ENCODE results near the gene MTMR6. TPM values are rescaled to one million over a fixed set of nuclear protein-coding genes. Genes with fewer than 3 reads are reported as not detected.

MTMR6 gene
- total RNA-seq, result 10 to 100 TPM; 17.5 to 25.1 (median 21.7) TPM

DNA sequence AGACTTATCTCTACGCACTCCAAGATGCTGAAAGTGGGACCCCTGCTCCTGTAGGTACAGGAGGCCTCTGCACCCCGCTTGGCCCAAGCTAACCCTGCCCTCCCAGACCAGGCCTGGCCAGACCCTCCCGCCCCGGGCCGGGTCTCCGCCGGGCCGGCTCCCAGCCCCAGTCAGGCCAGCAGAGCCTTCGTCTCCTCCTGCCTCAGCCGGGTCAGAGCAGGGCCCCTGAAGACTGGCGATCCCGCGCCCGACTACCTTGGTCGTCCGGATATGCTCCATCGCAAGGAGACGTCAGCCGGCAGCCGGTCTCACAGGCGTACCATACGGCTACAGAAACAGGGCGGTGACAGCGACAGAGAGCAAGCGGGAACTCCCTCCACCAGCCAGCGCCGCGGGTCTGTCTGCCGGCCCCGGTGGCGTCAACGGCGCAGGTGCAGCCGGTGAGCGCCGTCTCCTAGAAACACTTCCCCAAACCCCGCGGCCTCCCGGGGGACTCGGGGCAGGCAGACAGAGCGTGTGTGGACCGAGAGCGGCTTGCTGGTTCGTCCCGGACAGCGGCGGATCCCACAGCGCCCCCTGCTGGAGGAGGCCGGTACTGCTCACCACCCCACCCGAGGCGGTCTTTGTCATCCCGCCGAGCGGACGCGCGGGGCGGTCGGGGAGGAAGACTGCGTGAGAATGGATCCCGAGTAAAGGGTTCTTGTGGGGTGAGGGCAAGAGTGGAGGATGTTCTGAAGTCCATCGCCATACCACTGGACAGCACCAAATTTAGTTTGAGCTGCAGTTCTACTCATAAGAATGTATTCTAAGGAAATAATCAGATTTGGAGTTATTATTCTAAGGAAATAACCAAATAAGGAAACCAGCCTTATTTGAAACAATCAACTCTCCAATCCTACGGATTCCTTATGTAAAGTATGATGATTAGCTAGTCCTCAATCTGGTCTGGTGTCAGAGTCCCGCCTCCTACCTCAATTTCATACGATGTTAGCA, at the start of gene MTMR6:
MTMR6 (minus strand) TSS at position 520 of the 993 bp plus-strand sequence; CDS start at position 279, 241 bp downstream.
- ATAC-seq, result peak; percentile 93 to 96

DNA sequence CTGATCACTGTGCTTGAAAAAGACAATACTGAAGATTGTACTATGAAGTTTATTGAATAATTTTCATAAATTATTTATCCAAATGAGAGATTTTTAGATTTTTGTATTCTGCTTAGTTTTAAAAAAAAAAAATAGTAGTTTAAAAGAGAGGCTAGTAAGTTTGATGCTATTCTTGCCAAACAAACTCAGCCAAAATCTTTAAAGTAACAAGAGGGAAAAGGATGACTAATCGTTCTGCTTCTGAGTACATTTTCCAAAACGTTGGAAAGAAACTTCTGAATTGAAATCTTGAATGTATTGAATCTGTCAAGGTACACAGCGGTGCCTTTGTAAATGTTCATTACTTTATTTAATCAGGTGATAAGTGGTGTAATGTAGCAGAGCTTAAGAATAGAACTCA, 48.6 kb upstream of the MTMR6 start:
- Histone ChIP-seq H3K36me3 (peaks cover 0 to 49% of the 10 kb centered on the region in 2 donors), H3K27ac (no peak overlapping the region), H3K4me1 (no peaks in the 10 kb centered on the region), H3K4me3 (no peak overlapping the region), H3K27me3 (no peaks in the 10 kb centered on the region), H3K9me3 (no peaks in the 10 kb centered on the region)
- TF ChIP-seq, protein P1, sequence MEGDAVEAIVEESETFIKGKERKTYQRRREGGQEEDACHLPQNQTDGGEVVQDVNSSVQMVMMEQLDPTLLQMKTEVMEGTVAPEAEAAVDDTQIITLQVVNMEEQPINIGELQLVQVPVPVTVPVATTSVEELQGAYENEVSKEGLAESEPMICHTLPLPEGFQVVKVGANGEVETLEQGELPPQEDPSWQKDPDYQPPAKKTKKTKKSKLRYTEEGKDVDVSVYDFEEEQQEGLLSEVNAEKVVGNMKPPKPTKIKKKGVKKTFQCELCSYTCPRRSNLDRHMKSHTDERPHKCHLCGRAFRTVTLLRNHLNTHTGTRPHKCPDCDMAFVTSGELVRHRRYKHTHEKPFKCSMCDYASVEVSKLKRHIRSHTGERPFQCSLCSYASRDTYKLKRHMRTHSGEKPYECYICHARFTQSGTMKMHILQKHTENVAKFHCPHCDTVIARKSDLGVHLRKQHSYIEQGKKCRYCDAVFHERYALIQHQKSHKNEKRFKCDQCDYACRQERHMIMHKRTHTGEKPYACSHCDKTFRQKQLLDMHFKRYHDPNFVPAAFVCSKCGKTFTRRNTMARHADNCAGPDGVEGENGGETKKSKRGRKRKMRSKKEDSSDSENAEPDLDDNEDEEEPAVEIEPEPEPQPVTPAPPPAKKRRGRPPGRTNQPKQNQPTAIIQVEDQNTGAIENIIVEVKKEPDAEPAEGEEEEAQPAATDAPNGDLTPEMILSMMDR (IDR thresholded peaks at IDR 0.05 in 4 of 5, conservative IDR thresholded peaks at IDR 0.05 in 1 of 5), result no peak
- no peak for TF ChIP-seq POLR2A (IDR thresholded peaks at IDR 0.05)
- DNase-seq (no peak), ATAC-seq (no peak)
- intact Hi-C loops (cut with DNase I; ENCODE audit: low total_unique reads) (no loop called here), in situ Hi-C loops (cut with MboI; ENCODE audit: low sequenced_read_pairs in 4 of 4) (no loop called here)

More for the DNA sequence above, at the start of gene MTMR6:
- intact Hi-C loops (cut with DNase I; ENCODE audit: low total_unique reads), result loop anchor here (1.0 to 10.0 kb wide), 3 partner anchors 14 to 1885 kb away; partner anchors contain the start of genes NUP58 and USP12
- in situ Hi-C loops (cut with MboI; ENCODE audit: low sequenced_read_pairs in 4 of 4), result no loop called here
- peaks cover 0 to 4% (median 0%) of the 10 kb centered on the region in 3 donors for H3K27me3 ChIP-seq
- peaks cover 11 to 17% of the 10 kb centered on the region in 2 donors for H3K4me1 ChIP-seq
- DNase-seq, result peak; percentile 80 to 87
- no peaks in the 10 kb centered on the region for H3K36me3 ChIP-seq
- H3K27ac ChIP-seq, result peak within 1 kb of the TSS; percentile 83 to 91 (median 90)
- H3K9me3 ChIP-seq, result no peaks in the 10 kb centered on the region
- peak within 1 kb of the TSS; percentile 81 to 98 (median 94) for H3K4me3 ChIP-seq
- TF ChIP-seq, protein P1 (IDR thresholded peaks at IDR 0.05 in 4 of 5, conservative IDR thresholded peaks at IDR 0.05 in 1 of 5), result peak; percentile 99 to 100 (median 99)
- peak; percentile 47 to 53 for TF ChIP-seq POLR2A (IDR thresholded peaks at IDR 0.05)

DNA sequence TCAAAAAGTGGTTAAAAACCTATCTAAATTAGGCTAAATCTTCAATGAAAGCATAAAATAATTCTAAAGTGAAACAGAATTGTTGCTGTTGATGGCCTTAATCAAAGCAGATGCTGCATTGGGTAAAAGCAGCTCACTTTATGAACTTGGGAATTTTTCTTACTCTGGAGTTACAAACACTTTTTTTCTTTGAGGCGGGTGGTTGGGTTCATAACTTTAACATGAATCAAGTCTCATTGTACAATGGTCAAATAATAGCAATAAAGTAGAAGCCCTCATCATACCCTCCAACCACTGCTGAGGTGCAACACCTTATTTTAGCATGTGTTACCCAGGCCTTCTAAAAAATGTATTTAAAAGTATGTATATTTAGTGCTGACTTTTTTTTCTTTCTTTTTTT, 43.3 kb upstream of the MTMR6 start:
- in situ Hi-C loops (cut with MboI; ENCODE audit: low sequenced_read_pairs in 4 of 4) (no loop called here), intact Hi-C loops (cut with DNase I; ENCODE audit: low total_unique reads) (no loop called here)
- no peak overlapping the region for H3K4me3 ChIP-seq
- no peaks in the 10 kb centered on the region for H3K4me1 ChIP-seq
- no peaks in the 10 kb centered on the region for H3K27me3 ChIP-seq
- no peak for DNase-seq
- no peaks in the 10 kb centered on the region for H3K9me3 ChIP-seq
- no peak for ATAC-seq
- TF ChIP-seq, protein P1 (IDR thresholded peaks at IDR 0.05 in 4 of 5, conservative IDR thresholded peaks at IDR 0.05 in 1 of 5), result no peak
- no peak for TF ChIP-seq POLR2A (IDR thresholded peaks at IDR 0.05)
- peaks cover 0 to 84% of the 10 kb centered on the region in 2 donors for H3K36me3 ChIP-seq
- no peak overlapping the region for H3K27ac ChIP-seq

DNA sequence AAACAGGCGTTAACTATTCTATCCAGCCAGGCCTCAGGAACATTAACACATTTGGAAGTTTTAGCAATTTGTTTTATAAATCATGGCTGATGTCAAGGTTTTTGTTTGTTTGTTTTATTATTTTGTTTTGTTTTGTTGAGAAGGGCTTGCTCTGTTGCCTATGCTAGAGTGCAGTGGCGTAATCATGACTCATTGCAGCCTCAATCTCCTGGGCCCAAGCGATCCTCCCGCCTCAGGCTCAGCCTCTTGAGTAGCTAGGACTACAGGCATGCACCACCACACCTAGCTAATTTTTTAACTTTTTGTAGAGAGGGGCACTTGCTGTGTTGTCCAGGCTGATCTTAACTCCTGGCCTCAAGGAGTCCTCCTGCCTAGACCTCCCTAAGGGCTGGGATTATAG, 42.4 kb upstream of the MTMR6 start:
- H3K9me3 ChIP-seq, result no peaks in the 10 kb centered on the region
- intact Hi-C loops (cut with DNase I; ENCODE audit: low total_unique reads) (no loop called here), in situ Hi-C loops (cut with MboI; ENCODE audit: low sequenced_read_pairs in 4 of 4) (no loop called here)
- no peak for TF ChIP-seq POLR2A (IDR thresholded peaks at IDR 0.05)
- TF ChIP-seq, protein P1 (IDR thresholded peaks at IDR 0.05 in 4 of 5, conservative IDR thresholded peaks at IDR 0.05 in 1 of 5), result no peak
- no peak overlapping the region for H3K27ac ChIP-seq
- H3K36me3 ChIP-seq, result peaks cover 0 to 92% of the 10 kb centered on the region in 2 donors
- H3K4me3 ChIP-seq, result no peak overlapping the region
- H3K27me3 ChIP-seq, result no peaks in the 10 kb centered on the region
- ATAC-seq, result no peak
- no peaks in the 10 kb centered on the region for H3K4me1 ChIP-seq
- no peak for DNase-seq
